Measurements from ENCODE around the gene MICAL3. TPM values are rescaled to one million over a fixed set of nuclear protein-coding genes. Genes with fewer than 3 reads are reported as not detected.

MICAL3 gene
- total and polyA plus RNA-seq, 2 of the 8 experiments (the other 6 are each of a cell fraction or from before 2014, with no cell fraction given), result 8.3 to 41.8 TPM

DNA sequence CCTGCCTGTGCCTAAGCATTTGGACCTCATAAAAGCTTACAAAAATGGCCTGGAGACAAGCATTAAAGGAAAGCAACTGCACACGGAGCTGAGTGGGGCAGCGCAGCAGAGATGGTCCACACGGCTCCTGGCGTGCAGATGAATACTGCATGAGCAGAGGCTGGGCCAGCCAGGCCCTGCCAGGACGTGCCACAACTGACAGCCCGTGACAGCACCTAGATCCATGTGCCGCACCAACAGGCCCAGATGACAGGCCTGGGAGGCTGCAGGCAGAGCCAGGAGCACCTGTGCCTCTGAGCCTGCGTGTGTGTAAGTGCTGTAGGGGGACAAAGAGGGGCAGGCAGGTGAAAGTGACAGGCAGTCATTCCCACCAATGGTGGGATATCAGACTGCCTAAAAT is 33.4 kb downstream of the MICAL3 start:
- Histone ChIP-seq H3K4ac (replicated peaks; ENCODE audit: insufficient read length, low read depth, low read length) (no peak overlapping the region), H4K5ac (ENCODE audit: insufficient read length, low read depth, low read length) (no peak overlapping the region), H3K4me1 (replicated peaks in 1 of 4; ENCODE audit: control insufficient read depth in 3 of 4, insufficient read depth in 4 of 4, low read length in 3 of 4) (peaks cover 4 to 13% (median 7%) of the 10 kb centered on the region in 4 experiments; a peak in 6 of 7 replicates), H3K36me3 (ENCODE audit: control insufficient read depth in 2 of 4, insufficient read depth in 4 of 4, low read length in 3 of 4) (no peaks in the 10 kb centered on the region), H2BK5ac (ENCODE audit: low read depth, low read length) (no peak overlapping the region), H3K27me3 (replicated peaks in 1 of 4; ENCODE audit: control insufficient read depth in 3 of 4, extremely low read depth in 1 of 4, insufficient read depth in 3 of 4, low read length in 3 of 4) (no peaks in the 10 kb centered on the region), H3K14ac (ENCODE audit: insufficient read length) (no peak overlapping the region), H3K9me3 (ENCODE audit: insufficient read depth in 2 of 2, low read depth in 1 of 2, low read length in 1 of 2) (no peaks in the 10 kb centered on the region), H4K20me1 (replicated peaks in 1 of 2; ENCODE audit: control insufficient read depth in 1 of 2, insufficient read depth in 2 of 2, low read length in 2 of 2) (peaks cover 13 to 23% of the 10 kb centered on the region in 2 experiments), H3K79me1 (ENCODE audit: low read depth, low read length) (peaks cover 22% of the 10 kb centered on the region), H3K27ac (ENCODE audit: low read depth, low read length) (no peak overlapping the region), H4K8ac (ENCODE audit: extremely low read depth, insufficient read depth, low read length) (no peak overlapping the region), H2BK20ac (ENCODE audit: low read length) (no peak overlapping the region), H3K4me2 (ENCODE audit: insufficient read depth in 1 of 2, low read depth in 2 of 2, low read length in 2 of 2) (no peak overlapping the region), H4K91ac (replicated peaks; ENCODE audit: insufficient read length, low read length) (no peak overlapping the region), H3K23ac (ENCODE audit: insufficient read length) (no peak overlapping the region), H2BK12ac (ENCODE audit: low read depth, low read length) (no peak overlapping the region), H3K56ac (replicated peaks; ENCODE audit: insufficient read length, low read depth, low read length) (no peak overlapping the region), H3K9ac (replicated peaks in 1 of 4; ENCODE audit: extremely low read depth in 1 of 4, low read depth in 3 of 4, low read length in 3 of 4) (no peak overlapping the region), H3K23me2 (ENCODE audit: low read depth, low read length) (no peaks in the 10 kb centered on the region), H2AK5ac (ENCODE audit: low read depth, low read length) (no peak overlapping the region), H2BK120ac (replicated peaks; ENCODE audit: low read depth, low read length) (no peak overlapping the region), H3K4me3 (ENCODE audit: extremely low read depth in 1 of 4, insufficient read depth in 2 of 4, low read depth in 3 of 4, low read length in 4 of 4) (no peak overlapping the region), H3K79me2 (ENCODE audit: control insufficient read depth in 1 of 2, insufficient read depth in 2 of 2, low read length in 2 of 2) (peaks cover 5 to 85% of the 10 kb centered on the region in 2 experiments), H2BK15ac (ENCODE audit: low read length) (no peak overlapping the region), H3K18ac (ENCODE audit: extremely low read depth, low read length) (no peak overlapping the region), H2AFZ (ENCODE audit: low read length) (no peak overlapping the region)
- no peak for FAIRE-seq
- ChIA-PET POLR2A (ENCODE audit: partially characterized antibody) (interaction anchor here (0.9 kb wide), 1 partner anchor 9 kb away, joined by 3 read pairs; no protein-coding TSS in a partner anchor), CTCF (ENCODE audit: partially characterized antibody) (interaction anchor here (0.6 to 1.0 kb wide), 2 partner anchors 10 to 235 kb away, joined by 3 read pairs; no protein-coding TSS in a partner anchor)
- WGBS, 2 experiments (ENCODE audit: extremely low coverage in 1 of 2, insufficient coverage in 1 of 2, insufficient read length in 1 of 2, insufficient replicate concordance in 2 of 2, low coverage in 1 of 2, low lambda C conversion rate in 2 of 2, missing lambda C conversion rate in 1 of 2), result 78% methylated on average over 8 of the region's 8 CpGs; no CpG with 5 or more reads in 1 of the 2 experiments
- DNase-seq (ENCODE audit: low read depth in 1 of 2, low spot score in 2 of 2), result no peak
- TF ChIP-seq SUZ12 (IDR thresholded peaks at IDR 0.05; ENCODE audit: low read length) (no peak), RBBP5 (IDR thresholded peaks at IDR 0.05; ENCODE audit: borderline replicate concordance, low read depth, low read length) (no peak), NRF1 (IDR thresholded peaks at IDR 0.05; ENCODE audit: low read depth, low read length) (no peak), JUND (IDR thresholded peaks at IDR 0.05; ENCODE audit: low read length) (no peak), EP300 (IDR thresholded peaks at IDR 0.05; ENCODE audit: borderline replicate concordance in 1 of 2, low read depth in 2 of 2, low read length in 2 of 2) (no peak), TAF1 (IDR thresholded peaks at IDR 0.05; ENCODE audit: low read depth, low read length) (no peak)
